Prostate gland (tissue), 2 donors: ENCODE results near the gene MRPL9. TPM values are rescaled to one million over a fixed set of nuclear protein-coding genes. Genes with fewer than 3 reads are reported as not detected.
"Not testable (repeated sequence)": the region's sequence is repeated elsewhere in the genome, so short reads cannot be mapped to it uniquely, and the experiment has no call there.

Source experiments
- DNase-seq: peaks from one replicate; pipeline ENCODE4 v3.0.0-alpha.2; 2019; ENCODE audit warnings: low spot score
- H3K27ac ChIP-seq, 2 donors: fragments of 200-600 bp; sonication (generic); 2 replicates each; pipeline ENCODE4 v1.5.1; 2017 to 2019
- H3K27me3 ChIP-seq: fragments of 200-600 bp; sonication (generic); replicated peaks from 2 replicates; pipeline ENCODE4 v1.5.1; 2019; ENCODE audit not compliant: insufficient read depth
- H3K36me3 ChIP-seq, 2 donors: fragments of 200-600 bp; sonication (generic); 1 replicate in 1 of 2; 2 replicates in 1 of 2; pipeline versions ENCODE4 v1.5.1 to v1.8.1; 2017 to 2019
- H3K4me1 ChIP-seq: fragments of 200-600 bp; sonication (generic); replicated peaks from 2 replicates; pipeline ENCODE4 v1.5.1; 2019
- H3K4me3 ChIP-seq, 2 donors: fragments of 200-600 bp; sonication (generic); 2 replicates each; pipeline ENCODE4 v1.5.1; 2017 to 2019
- H3K9me3 ChIP-seq: fragments of 200-600 bp; sonication (generic); 2 replicates; pipeline ENCODE4 v1.5.1; 2017
- POLR2A ChIP-seq: fragments of 450-650 bp; IDR thresholded peaks from one replicate; pipeline ENCODE4 v1.6.1; 2016; ENCODE audit warnings: antibody characterized with exemption, mild to moderate bottlenecking
- POLR2AphosphoS5 ChIP-seq: sonication (generic); formaldehyde crosslinking; IDR thresholded peaks from one replicate; pipeline ENCODE4 v1.6.1; 2017; ENCODE audit warnings: antibody characterized with exemption
- WGBS: methylation state at CpG from one replicate; pipeline ENCODE4 v1.1.5; 2018; 5-methylcytosine and 5-hydroxymethylcytosine counted together
- intact Hi-C: fragments of 100-400 bp; cut with DNase I; formaldehyde crosslinking; loops from one replicate; pipeline ENCODE4 v1.14.2; 2022
- total RNA-seq, 2 donors: library from RNA; depleted of rRNA; stranded (reverse); fragments of >200 nt; gene quantifications; one replicate each; pipeline ENCODE4 v1.1.0, GENCODE V29; 2016
- TF ChIP-seq, protein P1 (sequence below), 4 experiments: fragments of 200-600 bp in 2 of 4; fragments of 450-650 bp in 2 of 4; sonication (generic) in 2 of 4; IDR thresholded peaks; 1 replicate in 3 of 4; 2 replicates in 1 of 4; pipeline ENCODE4 v1.5.1; 2016 to 2019; ENCODE audit warnings: antibody characterized with exemption in 4 of 4, mild to moderate bottlenecking in 2 of 4, moderate library complexity in 2 of 4

MRPL9 gene
- total RNA-seq, 2 donors from 2014 or later = 47.9 to 80.1 TPM

DNA sequence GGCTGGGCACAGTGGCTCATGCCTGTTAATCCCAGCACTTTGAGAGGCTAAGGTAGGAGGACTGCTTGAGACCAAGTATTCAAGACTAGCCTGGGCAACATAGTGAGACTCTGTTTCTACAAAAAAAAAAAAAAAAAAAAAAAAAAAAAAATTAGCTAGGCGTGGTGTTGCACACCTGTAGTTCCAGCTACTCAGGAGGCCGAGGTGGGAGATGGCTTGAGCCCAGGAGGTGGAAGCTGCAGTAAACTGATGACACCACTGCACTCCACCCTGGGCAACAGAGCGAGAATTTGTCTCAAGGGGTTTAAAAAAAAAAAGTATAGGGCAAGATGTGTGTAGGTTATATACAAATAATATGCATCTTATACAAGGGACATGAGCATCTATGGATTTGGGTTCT lies 24.4 kb upstream of the MRPL9 start:
- Histone ChIP-seq H3K27me3 (no peaks in the 10 kb centered on the region), H3K9me3 (no peaks in the 10 kb centered on the region), H3K4me1 (no peaks in the 10 kb centered on the region), H3K27ac (no peak overlapping the region), H3K36me3 (no peaks in the 10 kb centered on the region), H3K4me3 (no peak overlapping the region)
- no peak for DNase-seq
- WGBS = 100% methylated on average over 3 of the region's 3 CpGs
- no peak for TF ChIP-seq POLR2AphosphoS5
- TF ChIP-seq, protein P1, sequence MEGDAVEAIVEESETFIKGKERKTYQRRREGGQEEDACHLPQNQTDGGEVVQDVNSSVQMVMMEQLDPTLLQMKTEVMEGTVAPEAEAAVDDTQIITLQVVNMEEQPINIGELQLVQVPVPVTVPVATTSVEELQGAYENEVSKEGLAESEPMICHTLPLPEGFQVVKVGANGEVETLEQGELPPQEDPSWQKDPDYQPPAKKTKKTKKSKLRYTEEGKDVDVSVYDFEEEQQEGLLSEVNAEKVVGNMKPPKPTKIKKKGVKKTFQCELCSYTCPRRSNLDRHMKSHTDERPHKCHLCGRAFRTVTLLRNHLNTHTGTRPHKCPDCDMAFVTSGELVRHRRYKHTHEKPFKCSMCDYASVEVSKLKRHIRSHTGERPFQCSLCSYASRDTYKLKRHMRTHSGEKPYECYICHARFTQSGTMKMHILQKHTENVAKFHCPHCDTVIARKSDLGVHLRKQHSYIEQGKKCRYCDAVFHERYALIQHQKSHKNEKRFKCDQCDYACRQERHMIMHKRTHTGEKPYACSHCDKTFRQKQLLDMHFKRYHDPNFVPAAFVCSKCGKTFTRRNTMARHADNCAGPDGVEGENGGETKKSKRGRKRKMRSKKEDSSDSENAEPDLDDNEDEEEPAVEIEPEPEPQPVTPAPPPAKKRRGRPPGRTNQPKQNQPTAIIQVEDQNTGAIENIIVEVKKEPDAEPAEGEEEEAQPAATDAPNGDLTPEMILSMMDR (IDR thresholded peaks at IDR 0.05) = no peak
- TF ChIP-seq POLR2A = no peak
- intact Hi-C loops = no loop called here

DNA sequence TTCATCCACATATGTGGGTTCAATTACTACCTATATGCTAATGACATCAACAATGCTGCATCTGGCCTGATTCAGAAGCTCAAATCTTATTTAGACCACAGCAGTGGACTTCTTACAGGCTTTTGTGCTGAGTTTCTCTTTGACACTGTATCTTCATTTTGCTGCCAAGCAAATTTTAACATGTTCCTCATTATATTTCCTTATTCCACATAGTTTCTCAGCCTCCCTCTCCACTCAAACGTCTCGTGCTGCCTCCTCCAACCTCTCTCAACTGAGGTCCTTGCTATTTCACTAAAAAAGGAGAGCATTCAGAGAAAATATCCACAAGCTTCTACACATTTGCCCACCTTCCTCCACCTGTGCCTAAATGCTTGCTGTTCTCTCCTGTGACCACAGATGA lies 20.5 kb upstream of the MRPL9 start:
- H3K9me3 ChIP-seq = no peaks in the 10 kb centered on the region
- no peaks in the 10 kb centered on the region for H3K27me3 ChIP-seq
- WGBS = 46% methylated on average over 2 of the region's 2 CpGs
- no peak overlapping the region for H3K4me3 ChIP-seq
- TF ChIP-seq, protein P1 (IDR thresholded peaks at IDR 0.05) = no peak
- no peak for TF ChIP-seq POLR2A
- no peak for DNase-seq
- intact Hi-C loops = no loop called here
- H3K27ac ChIP-seq = no peak overlapping the region
- H3K36me3 ChIP-seq = no peaks in the 10 kb centered on the region
- H3K4me1 ChIP-seq = no peaks in the 10 kb centered on the region

DNA sequence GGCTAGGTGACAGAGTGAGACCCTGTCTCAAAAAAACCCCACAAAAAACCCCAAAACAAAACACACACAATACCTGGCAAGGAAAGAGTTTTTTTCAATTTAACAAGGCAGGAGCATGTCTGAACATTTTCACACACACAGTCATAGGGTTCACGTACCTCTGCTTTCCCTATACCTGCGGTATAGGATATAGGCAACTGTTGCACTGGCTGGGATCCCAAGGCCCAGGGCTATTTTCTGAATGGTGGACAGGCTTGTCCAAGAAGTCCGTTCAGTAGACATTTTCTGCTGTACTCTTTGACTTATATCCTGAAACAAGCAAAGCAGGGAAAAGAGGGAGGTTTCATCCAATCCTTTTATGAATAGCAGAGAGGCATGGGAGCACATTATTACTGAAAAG lies 19.4 kb upstream of the MRPL9 start:
- Histone ChIP-seq H3K4me1 (no peaks in the 10 kb centered on the region), H3K27me3 (no peaks in the 10 kb centered on the region), H3K4me3 (no peak overlapping the region), H3K27ac (no peak overlapping the region), H3K36me3 (no peaks in the 10 kb centered on the region), H3K9me3 (no peaks in the 10 kb centered on the region)
- 44% methylated on average over 3 of the region's 3 CpGs for WGBS
- intact Hi-C loops = no loop called here
- no peak for DNase-seq
- TF ChIP-seq POLR2A (no peak), POLR2AphosphoS5 (no peak)
- TF ChIP-seq, protein P1 (IDR thresholded peaks at IDR 0.05) = no peak

DNA sequence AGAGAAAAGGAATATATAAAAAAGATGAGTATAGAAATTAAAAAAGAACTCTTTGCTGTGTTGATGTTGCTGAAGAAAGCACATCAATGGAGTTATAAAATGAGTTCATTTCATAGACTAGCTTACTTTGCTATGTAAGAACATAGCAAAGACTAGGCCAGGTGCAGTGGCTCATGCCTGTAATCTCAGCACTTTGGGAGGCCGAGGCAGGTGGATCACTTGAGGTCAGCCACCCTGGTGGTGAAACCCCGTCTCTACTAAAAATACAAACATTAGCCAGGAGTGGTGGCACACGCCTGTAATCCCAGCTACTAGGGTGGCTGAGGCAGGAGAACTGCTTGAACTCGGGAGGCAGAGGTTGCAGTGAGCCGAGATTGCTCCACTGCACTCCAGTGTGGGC lies 18.7 kb upstream of the MRPL9 start:
- H3K4me1 ChIP-seq, H3K36me3 ChIP-seq, H3K4me3 ChIP-seq, H3K9me3 ChIP-seq, H3K27ac ChIP-seq, H3K27me3 ChIP-seq, intact Hi-C loops, DNase-seq: not testable (repeated sequence)
- WGBS = 85% methylated on average over 5 of the region's 5 CpGs

DNA sequence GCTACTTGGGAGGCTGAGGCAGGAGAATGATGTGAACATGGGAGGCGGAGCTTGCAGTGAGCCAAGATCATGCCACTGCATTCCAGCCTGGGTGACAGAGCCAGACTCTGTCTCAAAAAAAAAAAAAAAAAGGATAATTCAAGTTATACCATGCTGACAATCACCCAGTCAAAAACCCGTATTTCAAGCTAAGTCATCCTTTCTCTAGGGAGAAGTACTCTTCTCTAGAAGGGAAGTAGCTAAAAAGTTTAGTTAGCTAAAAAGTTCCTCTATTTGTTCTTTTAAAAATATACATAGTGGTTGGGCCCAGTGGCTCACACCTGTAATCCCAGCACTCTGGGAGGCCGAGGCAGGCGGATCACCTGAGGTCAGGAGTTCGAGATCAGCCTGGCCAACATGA lies 17.4 kb upstream of the MRPL9 start:
- 91% methylated on average over 5 of the region's 5 CpGs for WGBS
- H3K9me3 ChIP-seq, H3K27me3 ChIP-seq, intact Hi-C loops, DNase-seq, H3K36me3 ChIP-seq, H3K27ac ChIP-seq, H3K4me3 ChIP-seq, H3K4me1 ChIP-seq: not testable (repeated sequence)

DNA sequence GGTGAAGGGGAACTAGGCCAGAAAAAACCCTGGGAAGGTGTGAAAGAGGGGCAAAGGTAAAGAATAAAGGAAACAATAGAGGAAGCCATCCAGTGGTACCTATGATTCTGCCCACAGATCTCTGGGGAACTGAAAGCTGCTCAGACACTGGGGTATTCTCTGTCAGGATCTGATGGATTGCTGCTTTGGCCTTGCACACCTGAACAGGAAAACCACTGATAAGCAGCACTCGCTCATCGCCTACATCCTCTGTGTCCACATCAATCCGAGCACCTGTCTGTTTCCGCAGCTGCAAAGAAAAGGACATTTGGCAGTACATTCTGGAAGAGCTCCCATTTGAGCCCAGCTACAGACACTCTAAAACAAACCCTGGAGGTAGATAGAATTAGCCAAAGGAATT lies 16.6 kb upstream of the MRPL9 start:
- Histone ChIP-seq H3K4me1 (no peaks in the 10 kb centered on the region), H3K36me3 (no peaks in the 10 kb centered on the region), H3K9me3 (no peaks in the 10 kb centered on the region), H3K27ac (no peak overlapping the region), H3K4me3 (no peak overlapping the region), H3K27me3 (no peaks in the 10 kb centered on the region)
- DNase-seq = no peak
- intact Hi-C loops = no loop called here
- TF ChIP-seq, protein P1 (IDR thresholded peaks at IDR 0.05) = no peak
- TF ChIP-seq POLR2A (no peak), POLR2AphosphoS5 (no peak)
- WGBS = 82% methylated on average over 4 of the region's 4 CpGs
